CD4-positive, alpha-beta T cell treated with Interleukin-4 for 4 hours (primary cell): ENCODE measurements around the gene MDN1.

ENCODE experiments used
- DNase-seq: peaks from one replicate; pipeline ENCODE4 v3.0.0-alpha.2; 2020

MDN1 gene

GRCh38 chr6:89596056-89596455, 223.5 kb downstream of the MDN1 start:
- DNase-seq: peak; percentile 1
